ENCODE measurements around the gene TOMT. TPM values are rescaled to one million over a fixed set of nuclear protein-coding genes. Genes with fewer than 3 reads are reported as not detected.

Gene TOMT
- total and polyA plus RNA-seq, 2 experiments from 2014 or later, result not detected

DNA sequence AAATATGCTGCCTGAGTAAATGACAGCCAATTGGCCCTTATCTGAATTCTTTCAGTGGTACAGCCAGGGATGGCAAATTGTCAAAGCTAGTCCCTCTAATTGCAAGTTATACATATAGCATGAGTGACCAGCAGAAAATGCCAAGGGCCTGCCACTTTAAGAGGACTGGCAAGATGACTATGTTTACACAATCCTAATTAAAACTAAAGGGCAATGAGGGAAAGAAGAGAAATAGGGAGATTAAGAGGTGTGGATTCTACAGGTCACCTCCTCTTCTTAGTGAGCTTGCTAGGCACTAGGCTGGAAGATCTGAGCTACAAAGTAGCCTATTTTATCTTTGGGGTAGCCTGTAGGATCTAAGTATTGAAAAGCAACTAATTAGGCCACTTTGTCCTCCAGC, 38.9 kb upstream of the TOMT start:
- Histone ChIP-seq H3K36me3 (replicated peaks; ENCODE audit: insufficient read depth, low read depth) (no peaks in the 10 kb centered on the region), H3K9me3 (ENCODE audit: low read depth) (no peaks in the 10 kb centered on the region), H2AFZ (no peak overlapping the region), H3K4me3 (no peak overlapping the region), H3K9me2 (replicated peaks; ENCODE audit: insufficient read depth) (no peaks in the 10 kb centered on the region), H3K4me2 (no peak overlapping the region), H3K27me3 (no peaks in the 10 kb centered on the region), H3K79me2 (peaks cover 77% of the 10 kb centered on the region), H3K4me1 (ENCODE audit: insufficient read depth) (peaks cover 17% of the 10 kb centered on the region), H3K27ac (no peak overlapping the region), H4K20me1 (ENCODE audit: insufficient read depth, poor library complexity, severe bottlenecking) (no peaks in the 10 kb centered on the region)
- TF ChIP-seq EZH2phosphoT487 (IDR thresholded peaks at IDR 0.05; ENCODE audit: low read depth, severe bottlenecking, unreplicated experiment), result no peak
- TF ChIP-seq, protein P1, sequence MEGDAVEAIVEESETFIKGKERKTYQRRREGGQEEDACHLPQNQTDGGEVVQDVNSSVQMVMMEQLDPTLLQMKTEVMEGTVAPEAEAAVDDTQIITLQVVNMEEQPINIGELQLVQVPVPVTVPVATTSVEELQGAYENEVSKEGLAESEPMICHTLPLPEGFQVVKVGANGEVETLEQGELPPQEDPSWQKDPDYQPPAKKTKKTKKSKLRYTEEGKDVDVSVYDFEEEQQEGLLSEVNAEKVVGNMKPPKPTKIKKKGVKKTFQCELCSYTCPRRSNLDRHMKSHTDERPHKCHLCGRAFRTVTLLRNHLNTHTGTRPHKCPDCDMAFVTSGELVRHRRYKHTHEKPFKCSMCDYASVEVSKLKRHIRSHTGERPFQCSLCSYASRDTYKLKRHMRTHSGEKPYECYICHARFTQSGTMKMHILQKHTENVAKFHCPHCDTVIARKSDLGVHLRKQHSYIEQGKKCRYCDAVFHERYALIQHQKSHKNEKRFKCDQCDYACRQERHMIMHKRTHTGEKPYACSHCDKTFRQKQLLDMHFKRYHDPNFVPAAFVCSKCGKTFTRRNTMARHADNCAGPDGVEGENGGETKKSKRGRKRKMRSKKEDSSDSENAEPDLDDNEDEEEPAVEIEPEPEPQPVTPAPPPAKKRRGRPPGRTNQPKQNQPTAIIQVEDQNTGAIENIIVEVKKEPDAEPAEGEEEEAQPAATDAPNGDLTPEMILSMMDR (IDR thresholded peaks at IDR 0.05; ENCODE audit: poor library complexity), result no peak
- no peak for TF ChIP-seq EZH2 (IDR thresholded peaks at IDR 0.05; ENCODE audit: borderline replicate concordance)
- no peak for DNase-seq (ENCODE audit: low spot score)

DNA sequence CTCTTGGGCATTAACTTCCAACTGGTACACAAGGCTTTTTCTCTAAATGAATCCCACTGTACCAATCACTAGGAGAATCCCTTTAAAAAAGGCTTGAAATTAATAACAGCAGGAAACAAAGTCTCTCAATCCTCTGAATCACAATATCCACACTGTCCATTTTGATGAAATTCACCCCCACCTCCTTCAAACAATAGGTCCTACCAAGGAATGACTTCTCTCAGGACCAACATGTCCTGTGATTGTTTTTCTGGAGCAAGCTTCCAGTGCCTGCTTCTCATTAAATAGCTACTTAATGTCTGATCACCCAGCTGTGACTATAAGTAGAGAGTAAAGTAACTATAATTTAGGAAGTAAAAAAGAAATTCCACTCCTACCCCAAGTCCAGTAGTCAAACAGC, 38.5 kb upstream of the TOMT start:
- H3K27ac ChIP-seq, result no peak overlapping the region
- peaks cover 80% of the 10 kb centered on the region for H3K79me2 ChIP-seq
- no peak overlapping the region for H3K4me3 ChIP-seq

DNA sequence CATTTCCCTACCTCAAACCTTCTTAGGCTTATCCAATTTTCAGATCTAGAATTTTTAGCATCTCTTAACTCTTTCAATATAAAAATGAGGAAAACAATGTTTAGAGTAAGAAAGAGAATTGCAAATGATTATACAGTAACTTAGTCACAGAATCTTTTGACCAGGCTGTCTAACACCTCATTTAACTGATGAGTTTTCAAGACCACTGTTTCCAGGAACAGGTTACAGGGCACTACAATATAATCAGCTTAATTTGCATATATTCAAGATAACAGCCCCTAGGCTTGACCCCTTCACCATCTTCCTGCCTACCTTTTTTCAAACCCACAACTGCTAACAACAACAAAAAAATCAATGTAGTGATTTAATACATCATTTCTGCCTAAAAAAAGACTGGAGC, 38.0 kb upstream of the TOMT start:
- H3K27ac ChIP-seq, result no peak overlapping the region
- H3K36me3 ChIP-seq (replicated peaks; ENCODE audit: insufficient read depth, low read depth), result no peaks in the 10 kb centered on the region
- no peak for DNase-seq (ENCODE audit: low spot score)
- no peak overlapping the region for H3K4me2 ChIP-seq
- no peak overlapping the region for H3K4me3 ChIP-seq
- no peaks in the 10 kb centered on the region for H3K27me3 ChIP-seq
- peaks cover 84% of the 10 kb centered on the region for H3K79me2 ChIP-seq
- H2AFZ ChIP-seq, result no peak overlapping the region
- no peaks in the 10 kb centered on the region for H3K9me2 ChIP-seq (replicated peaks; ENCODE audit: insufficient read depth)
- TF ChIP-seq EZH2 (IDR thresholded peaks at IDR 0.05; ENCODE audit: borderline replicate concordance), result no peak
- TF ChIP-seq EZH2phosphoT487 (IDR thresholded peaks at IDR 0.05; ENCODE audit: low read depth, severe bottlenecking, unreplicated experiment), result no peak
- TF ChIP-seq, protein P1 (IDR thresholded peaks at IDR 0.05; ENCODE audit: poor library complexity), result no peak
- H3K4me1 ChIP-seq (ENCODE audit: insufficient read depth), result peaks cover 17% of the 10 kb centered on the region
- no peaks in the 10 kb centered on the region for H3K9me3 ChIP-seq (ENCODE audit: low read depth)
- H4K20me1 ChIP-seq (ENCODE audit: insufficient read depth, poor library complexity, severe bottlenecking), result no peaks in the 10 kb centered on the region

More for the DNA sequence above, 38.5 kb upstream of the TOMT start:
- Histone ChIP-seq H3K36me3 (replicated peaks; ENCODE audit: insufficient read depth, low read depth) (no peaks in the 10 kb centered on the region), H2AFZ (no peak overlapping the region), H3K4me1 (ENCODE audit: insufficient read depth) (peaks cover 17% of the 10 kb centered on the region), H3K9me3 (ENCODE audit: low read depth) (no peaks in the 10 kb centered on the region), H4K20me1 (ENCODE audit: insufficient read depth, poor library complexity, severe bottlenecking) (no peaks in the 10 kb centered on the region), H3K9me2 (replicated peaks; ENCODE audit: insufficient read depth) (no peaks in the 10 kb centered on the region), H3K27me3 (no peaks in the 10 kb centered on the region), H3K4me2 (no peak overlapping the region)
- no peak for DNase-seq (ENCODE audit: low spot score)
- TF ChIP-seq, protein P1 (IDR thresholded peaks at IDR 0.05; ENCODE audit: poor library complexity), result no peak
- TF ChIP-seq EZH2 (IDR thresholded peaks at IDR 0.05; ENCODE audit: borderline replicate concordance), result no peak
- TF ChIP-seq EZH2phosphoT487 (IDR thresholded peaks at IDR 0.05; ENCODE audit: low read depth, severe bottlenecking, unreplicated experiment), result no peak

DNA sequence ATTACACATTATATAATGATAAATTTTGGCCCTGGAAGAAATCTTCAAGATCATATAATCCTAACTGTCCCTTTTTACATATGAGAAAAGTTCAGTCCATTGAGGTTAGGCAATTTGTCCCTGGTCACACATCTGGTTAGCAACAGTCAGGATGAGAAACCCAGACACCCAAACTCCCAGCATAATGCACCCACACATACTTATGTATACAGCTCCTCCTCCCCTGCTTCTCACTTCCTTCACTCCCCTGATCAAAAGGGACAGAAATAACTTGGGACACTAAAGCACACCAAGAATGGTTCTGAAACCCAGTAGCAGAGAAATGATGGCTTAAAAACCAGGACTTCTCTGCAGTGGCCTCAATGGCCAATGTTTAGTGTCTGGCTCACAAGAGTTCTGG, 36.5 kb upstream of the TOMT start:
- peak overlapping the region; percentile 95 for H3K27ac ChIP-seq
- no peaks in the 10 kb centered on the region for H4K20me1 ChIP-seq (ENCODE audit: insufficient read depth, poor library complexity, severe bottlenecking)
- H3K9me3 ChIP-seq (ENCODE audit: low read depth), result no peaks in the 10 kb centered on the region
- TF ChIP-seq, protein P1 (IDR thresholded peaks at IDR 0.05; ENCODE audit: poor library complexity), result no peak
- TF ChIP-seq EZH2phosphoT487 (IDR thresholded peaks at IDR 0.05; ENCODE audit: low read depth, severe bottlenecking, unreplicated experiment) (no peak), EZH2 (IDR thresholded peaks at IDR 0.05; ENCODE audit: borderline replicate concordance) (no peak)
- DNase-seq (ENCODE audit: low spot score), result no peak
- peak overlapping the region; percentile 4 for H3K4me2 ChIP-seq
- no peak overlapping the region for H2AFZ ChIP-seq
- H3K27me3 ChIP-seq, result no peaks in the 10 kb centered on the region
- H3K9me2 ChIP-seq (replicated peaks; ENCODE audit: insufficient read depth), result no peaks in the 10 kb centered on the region
- H3K4me1 ChIP-seq (ENCODE audit: insufficient read depth), result peaks cover 17% of the 10 kb centered on the region
- H3K79me2 ChIP-seq, result peaks cover 91% of the 10 kb centered on the region
- H3K4me3 ChIP-seq, result no peak overlapping the region
- H3K36me3 ChIP-seq (replicated peaks; ENCODE audit: insufficient read depth, low read depth), result no peaks in the 10 kb centered on the region

All from hepatocyte (in vitro differentiated cells).